Measurements from ENCODE around the gene AR.

The AR gene

DNA sequence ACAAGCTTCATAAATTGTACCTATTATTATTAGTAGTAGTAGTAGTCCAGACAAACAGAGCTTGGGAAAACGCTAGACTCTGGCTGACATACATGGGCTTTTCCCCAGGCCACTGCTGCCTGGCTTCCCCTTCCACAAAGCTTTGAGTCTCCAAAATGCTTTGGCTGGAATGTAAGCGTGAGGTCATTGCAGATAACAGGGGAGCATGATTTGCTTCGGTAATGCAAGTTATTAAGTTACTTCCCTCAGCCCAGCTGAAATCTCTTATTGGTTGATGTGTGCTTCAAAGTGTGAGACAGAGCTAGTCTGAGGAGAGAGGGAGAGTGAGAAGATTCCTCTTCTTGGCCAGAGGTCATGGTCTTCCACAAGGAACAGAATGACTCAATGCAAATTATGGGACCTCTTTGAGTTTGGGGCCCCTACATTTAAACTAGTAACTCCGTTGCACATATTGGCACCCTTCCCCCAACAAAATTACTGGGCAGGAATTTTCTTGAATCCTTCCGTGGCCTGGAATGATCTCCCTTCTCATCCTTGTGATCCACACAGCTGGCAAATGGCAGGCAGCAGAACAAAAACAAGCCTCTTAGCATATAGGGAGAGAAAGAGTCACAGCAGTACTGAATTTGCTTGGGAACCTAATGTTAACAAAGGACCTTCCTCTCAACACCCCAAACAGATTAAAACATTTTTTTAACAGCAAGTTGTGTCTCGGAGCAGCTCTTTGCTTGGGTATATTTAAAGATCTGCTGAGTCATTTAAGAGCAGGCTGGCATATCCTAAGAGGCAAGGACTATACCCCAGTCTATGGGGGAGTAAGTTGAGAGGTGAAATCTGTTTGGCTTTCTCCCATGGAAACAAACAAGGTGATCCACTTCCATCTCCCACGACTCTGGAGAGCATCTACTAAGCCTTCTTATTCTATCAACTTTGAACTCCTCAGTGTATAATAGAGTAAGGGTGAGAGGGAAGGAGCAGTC is 19.9 kb downstream of the AR start:
- DNase-seq, result no peak

DNA sequence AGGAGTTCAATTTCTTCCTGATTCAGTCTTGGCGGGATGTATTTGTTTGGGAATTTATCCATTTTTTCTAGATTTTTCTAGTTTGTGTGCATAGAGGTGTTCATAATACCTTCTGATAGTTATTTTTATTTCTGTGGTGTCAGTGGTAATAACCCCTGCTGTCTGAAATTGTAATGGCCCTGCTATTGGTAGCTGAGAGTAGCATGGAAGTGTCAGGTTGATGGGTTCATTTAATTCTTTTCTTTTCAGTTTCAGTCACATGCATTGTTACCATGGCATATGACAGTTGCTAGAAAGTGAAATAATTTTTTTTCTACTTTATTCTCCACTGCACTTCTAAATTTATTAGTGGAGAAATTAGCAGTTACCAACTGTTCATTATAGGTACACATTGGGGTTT is 20.7 kb downstream of the AR start:
- no peak for DNase-seq

DNA sequence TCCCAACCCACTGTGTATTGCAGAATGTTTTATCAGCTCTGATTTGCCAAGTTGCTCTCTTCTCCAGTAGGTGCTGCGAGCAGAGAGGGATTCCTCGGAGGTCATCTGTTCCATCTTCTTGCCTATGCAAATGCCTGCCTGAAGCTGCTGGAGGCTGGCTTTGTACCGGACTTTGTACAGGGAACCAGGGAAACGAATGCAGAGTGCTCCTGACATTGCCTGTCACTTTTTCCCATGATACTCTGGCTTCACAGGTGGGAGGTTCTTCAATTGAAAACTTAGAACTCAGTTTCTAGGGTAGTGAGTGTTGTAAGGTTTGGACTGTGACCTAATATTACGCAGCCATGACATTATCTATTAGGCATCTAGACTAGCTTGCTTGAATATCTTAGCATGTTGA is 24.9 kb downstream of the AR start:
- no peak for DNase-seq

DNA sequence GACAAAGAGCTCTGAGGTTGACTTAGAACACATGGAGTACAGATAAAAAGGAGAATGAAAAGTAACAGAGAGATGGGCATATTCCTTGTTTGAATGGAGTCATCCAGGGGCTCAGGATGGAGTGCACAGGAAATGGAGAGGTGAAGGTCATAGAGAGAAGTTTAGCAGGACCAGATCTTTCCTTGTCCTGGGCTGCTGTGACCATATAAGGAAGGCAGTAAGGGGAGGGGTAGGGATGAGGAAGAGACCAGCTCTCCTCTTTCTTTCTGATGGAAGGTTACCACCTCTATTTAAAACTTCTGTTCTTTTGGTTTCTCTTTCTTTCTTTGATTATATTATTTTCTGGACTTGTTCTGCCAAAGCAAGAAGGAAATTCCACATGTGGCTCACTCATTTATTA is 27.0 kb downstream of the AR start:
- no peak for DNase-seq

DNA sequence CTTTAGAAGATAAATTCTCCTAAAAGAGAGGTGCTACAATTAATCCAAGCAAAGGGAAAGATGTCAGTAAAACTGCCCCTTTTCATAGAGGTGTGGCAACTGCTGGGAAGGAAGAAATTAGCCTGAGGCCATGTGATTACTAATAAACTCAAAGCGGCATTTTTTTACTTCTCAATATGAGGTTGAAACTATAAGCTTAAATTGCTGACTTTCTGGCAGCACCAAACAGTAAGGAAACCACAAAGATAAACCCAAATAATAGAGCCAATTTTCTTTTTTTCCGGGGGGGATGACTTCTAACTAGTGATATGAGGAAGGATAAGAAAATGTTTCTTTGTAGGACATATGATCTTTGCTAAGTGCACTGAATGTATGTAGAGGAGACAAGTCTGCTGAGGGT is 30.9 kb downstream of the AR start:
- DNase-seq, result no peak

DNA sequence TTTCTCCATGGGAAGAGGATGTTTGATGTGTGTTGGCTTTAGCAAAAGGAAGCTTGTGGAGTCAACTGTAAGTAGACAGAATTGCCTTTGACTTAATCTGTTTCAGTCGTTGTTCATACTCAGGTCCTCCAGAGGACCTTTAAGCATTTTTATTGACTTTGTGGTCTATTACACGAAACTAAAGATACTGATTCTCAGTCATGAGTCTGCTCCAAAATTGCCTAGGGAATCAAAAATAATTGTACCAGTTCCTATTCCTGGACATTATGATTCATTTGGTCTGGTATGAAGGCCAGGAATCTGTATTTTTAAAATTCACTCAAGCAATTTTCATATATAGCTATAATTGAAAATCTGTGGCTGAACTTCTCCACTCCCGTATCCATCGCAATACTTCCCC is 38.6 kb downstream of the AR start:
- no peak for DNase-seq

DNA sequence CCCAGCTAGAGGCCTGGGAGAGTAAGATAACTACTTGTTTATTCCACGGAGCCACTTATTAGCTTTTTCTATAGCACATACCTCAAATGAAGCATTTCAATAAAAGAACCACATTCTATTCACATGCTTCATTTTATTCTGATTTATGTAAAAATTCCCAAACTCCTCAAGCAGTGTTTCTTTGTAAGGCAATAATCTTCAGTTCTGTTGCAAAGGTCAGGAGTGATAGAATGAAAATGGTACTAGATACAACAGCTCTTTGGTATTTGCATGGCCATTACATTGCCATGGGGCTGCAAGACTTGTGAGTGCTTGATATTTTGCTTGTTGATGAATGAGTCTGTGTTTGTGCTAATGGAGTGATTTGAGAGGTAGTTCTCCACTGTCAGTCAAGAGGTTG is 39.4 kb downstream of the AR start:
- no peak for DNase-seq

DNA sequence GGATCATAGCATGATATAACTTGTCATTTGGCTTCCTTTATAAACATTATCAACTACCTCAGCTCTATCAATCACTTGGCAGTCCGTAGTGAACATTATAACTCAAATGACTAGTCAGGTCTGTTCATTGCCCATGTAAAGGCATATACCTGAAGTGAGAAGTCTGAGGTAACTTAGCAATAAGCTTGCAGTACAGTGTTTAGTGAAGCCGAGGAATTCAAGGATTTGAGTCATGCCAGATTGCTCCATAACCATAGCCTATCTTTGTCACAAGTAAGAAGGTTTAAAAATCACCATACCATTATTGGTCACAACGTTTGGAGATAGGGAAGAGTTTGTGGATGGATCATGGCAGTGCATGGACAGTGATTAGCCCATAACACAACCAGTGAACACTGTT is 41.6 kb downstream of the AR start:
- no peak for DNase-seq

DNA sequence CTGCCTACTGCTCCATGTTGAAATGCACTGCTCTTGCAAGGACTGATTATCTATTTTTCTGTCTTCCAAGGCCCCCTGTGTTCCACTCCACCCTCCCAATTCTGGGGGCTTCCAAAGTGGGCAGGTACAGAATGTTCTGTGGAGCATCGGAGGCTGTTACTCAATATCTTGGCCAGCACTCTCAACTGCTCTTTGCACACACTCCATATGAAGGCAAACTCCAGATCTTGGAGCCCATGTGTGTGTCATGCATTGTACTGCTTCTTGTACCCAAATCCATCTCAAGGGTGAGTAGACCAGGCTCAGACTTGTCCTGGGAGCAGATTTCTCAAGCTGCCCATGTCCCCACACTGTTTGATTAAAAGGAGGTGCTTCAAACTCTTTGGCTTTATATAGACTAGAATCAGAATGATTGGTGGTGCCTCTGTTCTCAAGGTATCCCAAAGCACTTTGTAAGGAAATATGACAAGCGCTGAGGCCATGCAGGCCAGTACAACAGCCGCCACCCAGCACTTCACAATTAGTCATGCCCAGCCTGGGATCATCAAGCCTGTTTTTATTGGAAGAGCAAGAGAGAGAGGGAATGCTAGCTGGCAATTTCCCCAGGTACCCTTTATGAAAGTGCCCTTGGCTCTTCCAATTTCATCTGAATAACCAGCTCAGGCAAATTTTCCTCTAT is 44.3 kb downstream of the AR start:
- no peak for DNase-seq

DNA sequence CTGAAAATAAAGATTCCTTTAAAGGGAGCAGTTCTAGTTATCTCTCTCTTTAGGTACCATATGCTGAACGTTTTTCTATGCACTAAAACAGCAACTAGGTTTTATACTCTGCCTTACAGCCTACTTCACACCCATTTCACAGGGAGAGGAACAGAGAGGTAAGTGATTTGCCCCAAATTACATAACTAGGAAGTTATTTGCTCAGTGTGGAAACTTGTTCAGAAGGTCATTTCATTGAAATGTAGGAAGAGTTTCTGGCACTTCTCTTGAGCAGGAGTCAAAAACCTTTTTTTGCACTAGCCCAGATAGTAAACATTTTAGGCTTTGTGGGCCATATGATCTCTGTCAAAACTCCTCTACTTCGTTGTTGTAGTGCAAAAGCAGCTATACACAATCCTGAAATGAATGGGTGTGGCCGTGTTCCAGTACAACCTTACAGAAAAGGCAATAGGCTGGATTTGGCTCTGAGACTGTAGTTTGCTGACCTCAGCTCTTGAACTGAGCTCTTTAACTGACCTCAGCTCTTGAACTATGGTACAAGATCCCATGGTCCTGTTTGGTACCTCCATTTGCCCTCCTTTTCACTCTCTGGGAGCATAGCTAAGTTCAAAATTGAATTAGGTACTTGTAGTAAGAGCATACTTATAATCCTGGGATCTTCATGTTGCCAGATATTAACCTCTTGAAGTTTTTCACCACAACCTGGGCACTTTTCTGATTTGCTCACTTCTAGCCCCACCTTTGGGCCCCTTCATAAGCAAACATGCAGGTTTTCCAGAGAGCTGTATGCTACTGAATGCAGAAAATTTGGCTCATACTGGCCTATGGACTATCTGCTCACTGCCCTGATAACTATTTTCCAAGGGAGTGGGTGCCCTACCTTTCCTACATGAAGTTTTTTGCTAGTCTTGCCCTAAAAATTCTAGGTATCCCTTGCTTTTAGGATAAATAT is 53.3 kb downstream of the AR start:
- no peak for DNase-seq

DNA sequence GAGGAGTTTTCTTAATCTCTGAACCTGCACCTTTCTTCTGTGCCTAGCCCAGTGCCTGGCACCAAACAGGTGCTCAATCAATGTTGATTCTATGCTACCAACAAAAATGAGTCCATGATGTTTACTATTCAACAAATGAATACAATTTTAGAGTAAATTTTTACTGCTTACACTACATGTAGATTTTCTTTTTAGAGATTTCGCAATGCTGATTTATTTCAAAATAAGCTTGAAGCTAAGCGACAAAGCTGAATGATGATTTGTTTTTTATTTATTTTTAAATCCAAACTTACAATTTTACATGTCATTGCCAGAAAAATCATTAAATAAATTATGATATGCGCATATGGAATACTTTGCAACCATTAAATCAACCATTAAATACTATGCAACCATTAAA is 55.7 kb downstream of the AR start:
- no peak for DNase-seq

DNA sequence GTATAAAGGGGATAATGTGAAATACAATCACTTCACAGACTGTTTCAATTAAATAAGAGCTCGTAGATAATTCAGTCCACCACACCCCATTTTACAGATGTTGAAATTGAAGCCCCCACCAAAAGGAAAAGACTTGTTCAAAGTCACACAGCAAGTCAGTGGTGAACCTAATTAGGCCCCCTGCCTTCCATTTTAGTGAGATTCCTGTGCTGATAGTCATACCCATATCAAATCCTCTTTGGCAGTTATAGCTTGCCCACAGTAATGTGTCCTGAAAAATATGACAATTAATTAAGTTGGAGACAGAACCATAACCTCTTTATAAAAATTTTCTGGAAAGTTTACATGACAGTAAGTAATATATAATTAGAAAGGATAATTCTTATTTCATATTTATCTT is 58.0 kb downstream of the AR start:
- no peak for DNase-seq

DNA sequence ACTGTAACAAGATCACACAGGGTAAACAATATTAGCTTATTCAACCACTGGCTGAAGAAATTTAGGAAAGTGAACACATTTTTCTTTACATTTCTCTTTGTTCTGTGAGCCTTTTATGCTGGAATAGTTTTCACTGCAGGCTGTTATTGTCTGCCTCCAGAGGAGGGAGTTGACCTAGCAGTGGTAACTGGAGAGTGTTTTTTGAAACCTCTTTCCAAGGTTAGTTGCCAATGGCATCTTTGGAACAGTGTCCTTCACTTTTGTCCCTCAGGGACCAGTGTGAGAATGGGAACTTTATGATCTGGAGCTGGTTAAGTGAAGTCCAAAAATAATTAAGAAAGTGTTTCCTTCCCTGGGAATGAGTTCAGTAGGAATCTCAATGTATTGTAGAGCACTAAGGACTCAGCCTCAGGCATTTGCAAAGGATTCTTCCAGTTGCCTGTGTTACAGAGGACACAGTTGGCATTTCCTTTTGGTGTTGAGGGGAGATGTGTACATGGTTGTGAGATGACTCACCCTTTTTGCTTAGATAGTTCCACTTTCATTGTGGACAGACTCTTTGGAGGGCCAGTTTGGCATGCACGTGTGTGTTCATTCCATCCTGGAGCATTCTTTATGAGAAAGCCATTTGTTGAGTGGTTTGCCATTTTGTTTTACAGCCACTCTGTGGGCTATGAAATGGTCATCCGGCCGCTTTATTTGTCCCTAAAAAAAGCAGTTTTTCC is 61.3 kb downstream of the AR start:
- no peak for DNase-seq

DNA sequence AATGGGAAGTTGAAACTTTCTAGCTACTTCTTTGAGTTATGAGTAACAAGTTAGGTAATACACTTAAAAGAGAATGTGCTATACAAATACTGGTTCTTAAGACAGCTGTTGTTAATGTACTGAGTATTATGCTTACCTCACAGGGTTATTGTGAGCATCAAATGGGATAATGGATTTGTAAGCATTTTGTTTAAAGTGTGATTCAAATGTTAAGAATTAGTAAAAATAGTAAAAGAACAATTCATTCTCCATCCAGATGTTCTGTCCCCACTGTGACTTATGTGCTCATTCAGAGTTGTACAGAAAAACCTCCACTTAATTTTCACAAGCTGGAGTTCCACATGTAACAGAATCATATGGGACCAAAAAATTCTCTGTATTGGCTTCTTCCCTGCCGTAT is 63.6 kb downstream of the AR start:
- no peak for DNase-seq

DNA sequence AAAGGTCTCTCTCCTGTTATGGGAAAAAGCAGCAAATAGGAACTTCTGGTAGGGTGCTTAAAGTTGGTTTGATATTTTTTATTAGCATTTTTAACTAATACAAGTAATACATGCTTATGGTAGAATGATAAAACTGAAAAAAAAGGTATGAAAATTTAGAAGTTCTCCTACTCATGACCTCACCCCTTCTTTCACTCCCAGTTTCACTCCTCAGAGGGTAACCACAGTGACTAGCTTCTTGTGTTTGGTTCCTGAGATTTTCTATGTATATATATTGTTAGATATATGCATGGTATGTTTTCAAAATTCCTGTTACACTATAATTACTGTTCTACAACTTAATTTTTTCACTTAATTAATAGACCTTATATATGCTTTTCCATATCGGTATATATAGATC is 66.5 kb downstream of the AR start:
- no peak for DNase-seq

DNA sequence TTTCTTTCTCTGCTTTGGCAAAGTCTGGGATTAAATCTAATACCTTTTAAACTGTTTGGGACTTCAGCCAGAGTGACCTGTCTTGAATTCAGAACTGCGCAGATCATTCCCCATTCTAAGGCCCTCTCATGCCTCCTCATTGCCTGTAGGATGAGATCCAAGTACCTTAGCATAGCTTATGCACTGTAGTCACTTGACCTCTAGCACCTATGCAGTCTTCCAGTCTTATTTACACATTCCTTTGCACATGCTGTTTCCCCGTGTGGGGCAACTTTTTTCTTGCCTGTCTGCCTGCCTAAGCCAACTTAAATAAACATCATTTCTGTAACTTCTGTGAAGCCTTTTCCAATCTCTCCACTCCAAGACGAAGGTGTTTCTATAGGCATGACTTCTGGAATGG is 68.4 kb downstream of the AR start:
- DNase-seq, result no peak

DNA sequence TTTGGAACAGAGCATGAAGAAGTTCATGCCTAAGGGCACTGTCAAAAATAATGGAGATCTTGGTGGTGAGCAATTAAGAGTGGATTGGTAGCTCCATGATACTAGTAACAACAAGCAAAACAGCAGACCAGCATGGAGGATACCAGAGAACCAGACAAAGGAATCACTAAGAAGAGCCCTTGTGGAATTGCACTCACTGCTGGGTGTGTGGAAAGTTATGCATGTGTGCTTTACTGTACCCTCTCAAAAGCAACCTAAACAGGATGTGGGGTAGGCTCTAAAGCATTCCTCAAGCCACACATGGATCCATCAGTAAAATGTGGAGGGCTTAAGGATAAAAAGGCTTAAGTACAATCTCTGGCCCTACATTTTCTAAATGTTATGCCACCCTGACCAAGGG is 69.5 kb downstream of the AR start:
- DNase-seq, result no peak

DNA sequence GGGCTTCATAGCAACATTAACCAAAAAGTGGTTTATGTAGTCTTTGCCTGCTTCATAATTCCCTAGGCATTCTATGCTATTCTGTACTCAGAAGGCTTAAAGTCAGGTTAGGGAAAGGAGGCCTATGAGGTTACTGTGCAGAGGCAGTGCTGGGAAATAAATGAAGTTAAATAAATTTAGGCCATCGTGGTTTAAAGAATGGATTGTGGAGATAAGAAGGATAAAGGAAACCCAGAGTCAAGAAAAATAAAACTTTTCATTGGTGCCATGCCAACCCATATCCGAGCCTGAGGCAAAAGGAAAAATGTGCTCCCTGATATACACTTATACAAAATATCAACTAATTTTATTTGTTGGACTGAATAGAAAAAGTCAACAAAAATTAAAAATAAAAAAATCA is 70.2 kb downstream of the AR start:
- DNase-seq, result no peak

DNA sequence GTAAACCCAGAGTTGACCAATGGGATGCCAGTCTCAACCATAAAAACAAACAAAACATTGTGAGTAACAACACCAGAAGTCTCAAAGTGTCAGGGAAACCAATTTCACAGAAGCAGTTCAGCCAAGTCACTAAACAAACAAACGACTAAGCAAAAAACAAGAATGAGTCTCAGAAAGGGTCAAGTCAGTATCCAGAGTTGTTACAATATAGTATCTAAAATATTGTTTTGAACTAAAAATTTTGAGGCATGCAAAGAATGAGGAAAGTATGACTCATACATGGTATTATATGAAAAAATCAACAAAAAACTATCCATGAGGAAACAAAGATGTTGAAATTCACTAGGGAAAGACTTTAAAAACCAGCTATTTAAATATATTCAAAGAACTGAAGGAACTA is 70.6 kb downstream of the AR start:
- DNase-seq, result no peak

DNA sequence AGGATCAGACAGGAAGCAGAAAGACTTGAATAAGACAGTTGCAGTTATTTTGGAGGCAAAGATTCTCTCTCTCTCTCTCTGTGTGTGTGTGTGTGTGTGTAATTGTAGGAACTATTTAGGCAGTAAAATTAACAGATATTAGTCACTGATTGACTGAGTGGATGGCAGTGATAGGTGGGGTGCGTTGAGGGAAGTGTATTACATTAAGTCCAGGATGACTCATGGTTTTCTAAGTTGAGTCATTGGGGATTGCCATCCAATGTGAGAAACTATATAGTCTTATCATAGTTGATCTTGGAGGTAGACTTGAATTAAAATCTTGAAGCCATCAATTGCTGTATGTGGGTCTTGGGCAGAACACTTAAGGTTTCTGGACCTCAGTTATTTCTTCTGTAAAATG is 75.4 kb downstream of the AR start:
- DNase-seq, result no peak

DNA sequence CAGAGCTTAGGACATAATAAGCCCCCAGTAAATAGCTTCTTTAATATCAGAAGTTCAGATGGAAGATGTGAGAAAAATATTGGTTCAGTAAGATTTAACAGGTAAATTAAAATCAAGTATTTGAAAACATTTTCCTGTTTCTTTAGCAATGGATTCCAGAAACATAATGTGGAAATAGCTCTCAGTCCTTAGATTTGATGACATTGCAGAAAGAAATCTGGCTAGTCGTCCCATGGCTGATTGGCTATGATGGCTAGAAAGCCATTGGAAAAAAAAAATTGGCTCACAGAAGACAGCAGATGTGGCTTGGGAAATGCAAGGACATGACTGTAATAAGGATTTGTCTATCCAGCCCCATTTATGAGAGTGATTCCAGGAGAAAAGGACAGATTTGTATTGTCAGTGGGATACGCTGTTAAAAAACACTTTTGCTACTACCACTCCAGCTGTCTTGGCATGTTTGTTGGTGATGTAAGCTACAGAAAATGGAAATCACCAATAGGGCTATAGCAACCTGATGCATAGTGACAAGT is 78.3 kb downstream of the AR start:
- no peak for DNase-seq

All from amygdala (tissue), 56 donors.